GM12873 (cell line): ENCODE measurements around the gene ZBTB8A.

Source experiments
- CTCF ChIP-seq: IDR thresholded peaks from 2 replicates; pipeline ENCODE4 v1.5.1; 2012; ENCODE audit warnings: low read depth, mild to moderate bottlenecking, moderate library complexity, low read length, control low read depth; ENCODE audit not compliant: insufficient read depth; ENCODE audit errors: missing control alignments

ZBTB8A gene

GRCh38 chr1:32539584-32540571, 651 bp downstream of the ZBTB8A start:
- no peak for TF ChIP-seq CTCF

- TF ChIP-seq CTCF, result no peak
Measured at GRCh38 chr1:32540605-32541004, 1.4 kb downstream of the ZBTB8A start.

- no peak for TF ChIP-seq CTCF
Measured at GRCh38 chr1:32541064-32541566, 1.9 kb downstream of the ZBTB8A start.

- TF ChIP-seq CTCF, result no peak
Measured at GRCh38 chr1:32546611-32547010, 7.4 kb downstream of the ZBTB8A start.

- no peak for TF ChIP-seq CTCF
Measured at GRCh38 chr1:32549616-32550015, 10.4 kb downstream of the ZBTB8A start.

GRCh38 chr1:32554288-32554687, 15.1 kb downstream of the ZBTB8A start:
- no peak for TF ChIP-seq CTCF

- no peak for TF ChIP-seq CTCF
Measured at GRCh38 chr1:32557812-32558211, 18.6 kb downstream of the ZBTB8A start.
